GM18519 (cell line): ENCODE results near the gene SLC26A8.

Experiments
- ATAC-seq: cut with Tn5 transposase; IDR thresholded peaks from one replicate; pipeline ENCODE4 v1.9.1; 2021; ENCODE audit warnings: mild to moderate bottlenecking, moderate library complexity; ENCODE audit not compliant: unreplicated experiment, low FRiP score

The SLC26A8 gene

GRCh38 chr6:36023996-36024795 lies at the start of gene SLC26A8:
Gene SLC26A8 (minus strand): TSS chr6:36024641. CDS start chr6:36019707, 4,934 bp downstream.
- no peak for ATAC-seq

GRCh38 chr6:36073587-36073986 lies 49.1 kb upstream of the SLC26A8 start:
- no peak for ATAC-seq

GRCh38 chr6:36072681-36073080 lies 48.2 kb upstream of the SLC26A8 start:
- ATAC-seq = no peak

GRCh38 chr6:36071714-36072113 lies 47.3 kb upstream of the SLC26A8 start:
- ATAC-seq = no peak

GRCh38 chr6:36071281-36071680 lies 46.8 kb upstream of the SLC26A8 start:
- ATAC-seq = no peak

GRCh38 chr6:36070252-36070651 lies 45.8 kb upstream of the SLC26A8 start:
- ATAC-seq = no peak

- no peak for ATAC-seq
Observed at GRCh38 chr6:36069573-36069972, 45.1 kb upstream of the SLC26A8 start.

- ATAC-seq = no peak
Observed at GRCh38 chr6:36068586-36068985, 44.1 kb upstream of the SLC26A8 start.

- no peak for ATAC-seq
Observed at GRCh38 chr6:36068012-36068392, 43.6 kb upstream of the SLC26A8 start.

GRCh38 chr6:36067374-36068011 lies 43.1 kb upstream of the SLC26A8 start:
- no peak for ATAC-seq

GRCh38 chr6:36066817-36067216 lies 42.4 kb upstream of the SLC26A8 start:
- no peak for ATAC-seq

GRCh38 chr6:36065916-36066315 lies 41.5 kb upstream of the SLC26A8 start:
- no peak for ATAC-seq

- ATAC-seq = no peak
Observed at GRCh38 chr6:36064770-36065396, 40.4 kb upstream of the SLC26A8 start.

GRCh38 chr6:36063318-36064060 lies 39.0 kb upstream of the SLC26A8 start:
- no peak for ATAC-seq

- no peak for ATAC-seq
Observed at GRCh38 chr6:36062247-36062646, 37.8 kb upstream of the SLC26A8 start.

- ATAC-seq = no peak
Observed at GRCh38 chr6:36061236-36061635, 36.8 kb upstream of the SLC26A8 start.

- ATAC-seq = no peak
Observed at GRCh38 chr6:36056178-36056577, 31.7 kb upstream of the SLC26A8 start.

GRCh38 chr6:36054956-36055355 lies 30.5 kb upstream of the SLC26A8 start:
- ATAC-seq = no peak

GRCh38 chr6:36054415-36054814 lies 30.0 kb upstream of the SLC26A8 start:
- no peak for ATAC-seq

- no peak for ATAC-seq
Observed at GRCh38 chr6:36053878-36054277, 29.4 kb upstream of the SLC26A8 start.

GRCh38 chr6:36052097-36052496 lies 27.7 kb upstream of the SLC26A8 start:
- ATAC-seq = no peak
